Esophagus muscularis mucosa (tissue), 4 donors: ENCODE measurements around the gene THADA. TPM values are rescaled to one million over a fixed set of nuclear protein-coding genes. Genes with fewer than 3 reads are reported as not detected.

Experiments used
- DNase-seq: peaks from one replicate; pipeline ENCODE4 v3.0.0-alpha.2; 2017; ENCODE audit errors: extremely low spot score
- H3K27ac ChIP-seq, 4 donors: fragments of 200-600 bp; sonication (generic); replicated peaks in 1 of 4; 1 replicate in 3 of 4; 2 replicates in 1 of 4; pipeline ENCODE4 v1.5.1; 2016 to 2019; ENCODE audit warnings: mild to moderate bottlenecking in 1 of 4
- H3K27me3 ChIP-seq, 4 donors: fragments of 200-600 bp; sonication (generic); one replicate each; pipeline versions ENCODE4 v1.5.1 to v1.6.0; 2016 to 2019
- H3K36me3 ChIP-seq, 4 donors: fragments of 200-600 bp; sonication (generic); one replicate each; pipeline ENCODE4 v1.5.1; 2016 to 2019
- H3K4me1 ChIP-seq, 4 donors: fragments of 200-600 bp; sonication (generic); one replicate each; pipeline ENCODE4 v1.5.1; 2016 to 2019
- H3K4me3 ChIP-seq, 4 donors: fragments of 200-600 bp; sonication (generic); 1 replicate in 2 of 4; 2 replicates in 2 of 4; pipeline ENCODE4 v1.5.1; 2016 to 2019; ENCODE audit warnings: mild to moderate bottlenecking in 4 of 4, moderate library complexity in 1 of 4
- H3K9me3 ChIP-seq, 4 donors: fragments of 200-600 bp; sonication (generic); 1 replicate in 3 of 4; 2 replicates in 1 of 4; pipeline ENCODE4 v1.5.1; 2016 to 2019
- CTCF ChIP-seq, 3 experiments: fragments of 200-600 bp in 2 of 3; fragments of 450-650 bp in 1 of 3; sonication (generic) in 2 of 3; IDR thresholded peaks; one replicate each; pipeline ENCODE4 v1.5.1; 2017 to 2019; ENCODE audit warnings: antibody characterized with exemption in 3 of 3, mild to moderate bottlenecking in 2 of 3, moderate library complexity in 1 of 3
- EP300 ChIP-seq: sonication (generic); formaldehyde crosslinking; IDR thresholded peaks from one replicate; pipeline ENCODE4 v1.6.1; 2017; ENCODE audit warnings: antibody characterized with exemption
- POLR2A ChIP-seq: fragments of 450-650 bp; IDR thresholded peaks from one replicate; pipeline ENCODE4 v1.6.1; 2017; ENCODE audit warnings: antibody characterized with exemption, moderate library complexity, mild to moderate bottlenecking, low read depth
- POLR2AphosphoS5 ChIP-seq, 2 donors: sonication (generic); formaldehyde crosslinking; IDR thresholded peaks; one replicate each; pipeline ENCODE4 v1.6.1; 2017; ENCODE audit warnings: antibody characterized with exemption in 2 of 2
- WGBS: methylation state at CpG from one replicate; pipeline ENCODE4 v1.1.5; 2018; 5-methylcytosine and 5-hydroxymethylcytosine counted together
- intact Hi-C: fragments of 100-400 bp; cut with DNase I; formaldehyde crosslinking; loops from one replicate; pipeline ENCODE4 v1.15.1; 2023
- total RNA-seq, 4 donors: library from RNA; depleted of rRNA; stranded (reverse); fragments of >200 nt; gene quantifications; one replicate each; pipeline versions ENCODE4 v1.1.0 to v1.2.1, GENCODE V29; 2016

The THADA gene
- total RNA-seq, 4 donors from 2014 or later: 17.2 to 28.7 (median 21.3) TPM

GRCh38 chr2:43258547-43259156, 337.2 kb downstream of the THADA start:
- intact Hi-C loops: no loop called here
- WGBS: 66% methylated on average over 2 of the region's 2 CpGs
- no peak for TF ChIP-seq EP300
- TF ChIP-seq POLR2A: no peak
- TF ChIP-seq CTCF (IDR thresholded peaks at IDR 0.05): no peak
- no peak for TF ChIP-seq POLR2AphosphoS5 (IDR thresholded peaks at IDR 0.05)
- Histone ChIP-seq H3K9me3 (no peaks in the 10 kb centered on the region), H3K27ac (no peak overlapping the region), H3K4me1 (peaks cover 7 to 33% (median 21%) of the 10 kb centered on the region in 4 donors), H3K27me3 (no peaks in the 10 kb centered on the region), H3K4me3 (no peak overlapping the region), H3K36me3 (no peaks in the 10 kb centered on the region)
- DNase-seq: no peak

GRCh38 chr2:43255296-43255910, 340.4 kb downstream of the THADA start:
- Histone ChIP-seq H3K4me1 (peaks cover 17 to 49% (median 33%) of the 10 kb centered on the region in 4 donors), H3K27me3 (no peaks in the 10 kb centered on the region), H3K9me3 (no peaks in the 10 kb centered on the region), H3K4me3 (no peak overlapping the region), H3K36me3 (no peaks in the 10 kb centered on the region), H3K27ac (peak overlapping the region; percentile 16 to 31 (median 30))
- intact Hi-C loops: no loop called here
- TF ChIP-seq CTCF (IDR thresholded peaks at IDR 0.05): no peak
- no peak for TF ChIP-seq POLR2AphosphoS5 (IDR thresholded peaks at IDR 0.05)
- no peak for TF ChIP-seq EP300
- TF ChIP-seq POLR2A: no peak
- WGBS: 60% methylated on average over 6 of the region's 8 CpGs
- no peak for DNase-seq

- Histone ChIP-seq H3K27ac (peak overlapping the region in 2 of 4 donors; percentile 7 to 31), H3K4me1 (peaks cover 17 to 49% (median 35%) of the 10 kb centered on the region in 4 donors)
- 90% methylated on average over 5 of the region's 5 CpGs for WGBS
Measured at GRCh38 chr2:43254331-43254730, 341.5 kb downstream of the THADA start.

GRCh38 chr2:43251171-43251731, 344.6 kb downstream of the THADA start:
- DNase-seq: no peak
- intact Hi-C loops: no loop called here
- H3K27ac ChIP-seq: peak overlapping the region; percentile 84 to 90 (median 87)
- H3K36me3 ChIP-seq: no peaks in the 10 kb centered on the region
- no peaks in the 10 kb centered on the region for H3K9me3 ChIP-seq
- H3K27me3 ChIP-seq: no peaks in the 10 kb centered on the region
- 25% methylated on average over 5 of the region's 5 CpGs for WGBS
- TF ChIP-seq POLR2AphosphoS5 (IDR thresholded peaks at IDR 0.05) (peak; percentile 21 to 55), CTCF (IDR thresholded peaks at IDR 0.05) (no peak)
- no peak overlapping the region for H3K4me3 ChIP-seq
- peaks cover 17 to 34% (median 28%) of the 10 kb centered on the region in 4 donors for H3K4me1 ChIP-seq

More at GRCh38 chr2:43254331-43254730, 341.5 kb downstream of the THADA start:
- Histone ChIP-seq H3K4me3 (no peak overlapping the region), H3K27me3 (no peaks in the 10 kb centered on the region), H3K36me3 (no peaks in the 10 kb centered on the region), H3K9me3 (no peaks in the 10 kb centered on the region)
- no peak for DNase-seq
- intact Hi-C loops: no loop called here
- TF ChIP-seq POLR2A: no peak
- no peak for TF ChIP-seq POLR2AphosphoS5 (IDR thresholded peaks at IDR 0.05)
- no peak for TF ChIP-seq CTCF (IDR thresholded peaks at IDR 0.05)
- no peak for TF ChIP-seq EP300
